ENCODE results near the gene FGFR2. TPM values are rescaled to one million over a fixed set of nuclear protein-coding genes. Genes with fewer than 3 reads are reported as not detected.

FGFR2 gene
- total RNA-seq, 2 experiments from 2014 or later, result not detected

GRCh38 chr10:121459622-121460453 lies 138.4 kb downstream of the FGFR2 start:
- no peak for DNase-seq (ENCODE audit: low spot score)
- BruUV-seq (replicated peaks), result no TSS peak
- Histone ChIP-seq H4K20me1 (ENCODE audit: insufficient read depth, low read length) (no peaks in the 10 kb centered on the region), H3K9me2 (ENCODE audit: insufficient read depth, low read length) (no peaks in the 10 kb centered on the region), H3K36me3 (ENCODE audit: insufficient read depth, low read length) (no peaks in the 10 kb centered on the region), H3K27ac (ENCODE audit: low read depth, low read length, poor library complexity, severe bottlenecking) (no peak overlapping the region), H3K4me1 (ENCODE audit: insufficient read depth, low read length, poor library complexity, severe bottlenecking) (no peaks in the 10 kb centered on the region), H2AFZ (ENCODE audit: low read length) (no peak overlapping the region), H3K4me2 (ENCODE audit: low read length) (no peak overlapping the region), H3K4me3 (ENCODE audit: low read depth, low read length, poor library complexity, severe bottlenecking) (no peak overlapping the region), H3K9me3 (ENCODE audit: low read length) (no peaks in the 10 kb centered on the region), H3K79me2 (ENCODE audit: insufficient read depth, low read depth, low read length) (no peaks in the 10 kb centered on the region)
- ChIA-PET CTCF (ENCODE audit: unreplicated experiment) (no interaction called here), POLR2A (no interaction called here)
- TF ChIP-seq, protein P1, sequence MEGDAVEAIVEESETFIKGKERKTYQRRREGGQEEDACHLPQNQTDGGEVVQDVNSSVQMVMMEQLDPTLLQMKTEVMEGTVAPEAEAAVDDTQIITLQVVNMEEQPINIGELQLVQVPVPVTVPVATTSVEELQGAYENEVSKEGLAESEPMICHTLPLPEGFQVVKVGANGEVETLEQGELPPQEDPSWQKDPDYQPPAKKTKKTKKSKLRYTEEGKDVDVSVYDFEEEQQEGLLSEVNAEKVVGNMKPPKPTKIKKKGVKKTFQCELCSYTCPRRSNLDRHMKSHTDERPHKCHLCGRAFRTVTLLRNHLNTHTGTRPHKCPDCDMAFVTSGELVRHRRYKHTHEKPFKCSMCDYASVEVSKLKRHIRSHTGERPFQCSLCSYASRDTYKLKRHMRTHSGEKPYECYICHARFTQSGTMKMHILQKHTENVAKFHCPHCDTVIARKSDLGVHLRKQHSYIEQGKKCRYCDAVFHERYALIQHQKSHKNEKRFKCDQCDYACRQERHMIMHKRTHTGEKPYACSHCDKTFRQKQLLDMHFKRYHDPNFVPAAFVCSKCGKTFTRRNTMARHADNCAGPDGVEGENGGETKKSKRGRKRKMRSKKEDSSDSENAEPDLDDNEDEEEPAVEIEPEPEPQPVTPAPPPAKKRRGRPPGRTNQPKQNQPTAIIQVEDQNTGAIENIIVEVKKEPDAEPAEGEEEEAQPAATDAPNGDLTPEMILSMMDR (conservative IDR thresholded peaks at IDR 0.05; ENCODE audit: low read length), result no peak
- no peak for TF ChIP-seq EZH2phosphoT487 (IDR thresholded peaks at IDR 0.05; ENCODE audit: borderline replicate concordance, low read depth, low read length)
- intact Hi-C loops (cut with micrococcal nuclease; ENCODE audit: unreplicated experiment), result no loop called here

DNA sequence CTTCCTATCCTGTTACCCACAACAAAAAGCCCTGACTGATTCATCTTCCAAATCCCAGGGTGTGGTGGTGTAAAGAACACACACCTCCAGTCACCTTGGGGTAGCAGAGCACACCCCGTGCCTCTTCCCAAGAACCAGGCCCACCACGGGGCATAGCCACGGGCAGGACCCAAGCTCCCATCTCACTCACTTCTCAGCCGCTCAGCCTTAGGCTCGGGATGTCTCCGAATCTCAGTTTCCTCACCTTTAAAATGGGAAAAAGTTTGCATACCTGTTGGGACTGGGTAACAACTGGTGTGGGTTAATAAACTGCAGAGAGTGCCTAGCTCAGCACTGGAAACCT lies 139.0 kb downstream of the FGFR2 start:
- no peak overlapping the region for H3K4me2 ChIP-seq (ENCODE audit: low read length)
- no peak overlapping the region for H3K4me3 ChIP-seq (ENCODE audit: low read depth, low read length, poor library complexity, severe bottlenecking)
- DNase-seq (ENCODE audit: low spot score), result no peak
- ChIA-PET POLR2A (no interaction called here), CTCF (ENCODE audit: unreplicated experiment) (no interaction called here)
- no peaks in the 10 kb centered on the region for H3K36me3 ChIP-seq (ENCODE audit: insufficient read depth, low read length)
- no peaks in the 10 kb centered on the region for H4K20me1 ChIP-seq (ENCODE audit: insufficient read depth, low read length)
- H3K4me1 ChIP-seq (ENCODE audit: insufficient read depth, low read length, poor library complexity, severe bottlenecking), result no peaks in the 10 kb centered on the region
- H2AFZ ChIP-seq (ENCODE audit: low read length), result no peak overlapping the region
- BruUV-seq (replicated peaks), result no TSS peak
- H3K79me2 ChIP-seq (ENCODE audit: insufficient read depth, low read depth, low read length), result no peaks in the 10 kb centered on the region
- no peak overlapping the region for H3K27ac ChIP-seq (ENCODE audit: low read depth, low read length, poor library complexity, severe bottlenecking)
- TF ChIP-seq, protein P1 (conservative IDR thresholded peaks at IDR 0.05; ENCODE audit: low read length), result no peak
- TF ChIP-seq EZH2phosphoT487 (IDR thresholded peaks at IDR 0.05; ENCODE audit: borderline replicate concordance, low read depth, low read length), result no peak
- no peaks in the 10 kb centered on the region for H3K9me3 ChIP-seq (ENCODE audit: low read length)
- no peaks in the 10 kb centered on the region for H3K9me2 ChIP-seq (ENCODE audit: insufficient read depth, low read length)
- intact Hi-C loops (cut with micrococcal nuclease; ENCODE audit: unreplicated experiment), result no loop called here

DNA sequence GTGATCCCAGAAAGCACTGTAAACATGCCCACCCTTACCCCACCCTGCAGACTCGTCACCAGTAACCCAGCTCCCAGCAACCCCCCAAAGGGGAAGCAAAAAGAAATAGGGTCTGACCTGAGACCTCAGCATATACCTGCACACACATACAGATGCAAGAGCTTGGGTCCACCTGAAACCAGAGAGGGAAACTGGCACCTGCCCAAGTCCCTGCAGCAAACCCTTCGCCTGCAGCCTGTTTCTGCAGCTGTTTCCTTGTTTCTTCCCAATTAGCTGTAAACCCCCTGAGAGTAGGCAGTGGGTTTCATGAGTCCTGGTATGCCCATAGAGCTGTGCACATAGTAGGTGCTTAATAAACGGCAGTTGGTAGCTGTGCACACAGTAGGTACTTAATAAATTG lies 140.5 kb downstream of the FGFR2 start:
- Histone ChIP-seq H3K4me3 (ENCODE audit: low read depth, low read length, poor library complexity, severe bottlenecking) (no peak overlapping the region), H3K27ac (ENCODE audit: low read depth, low read length, poor library complexity, severe bottlenecking) (no peak overlapping the region), H4K20me1 (ENCODE audit: insufficient read depth, low read length) (no peaks in the 10 kb centered on the region), H3K36me3 (ENCODE audit: insufficient read depth, low read length) (no peaks in the 10 kb centered on the region), H2AFZ (ENCODE audit: low read length) (no peak overlapping the region), H3K9me2 (ENCODE audit: insufficient read depth, low read length) (no peaks in the 10 kb centered on the region), H3K79me2 (ENCODE audit: insufficient read depth, low read depth, low read length) (no peaks in the 10 kb centered on the region), H3K4me1 (ENCODE audit: insufficient read depth, low read length, poor library complexity, severe bottlenecking) (no peaks in the 10 kb centered on the region), H3K4me2 (ENCODE audit: low read length) (no peak overlapping the region), H3K9me3 (ENCODE audit: low read length) (no peaks in the 10 kb centered on the region)
- POLR2A ChIA-PET, result interaction anchor here (0.5 kb wide), 1 partner anchor 16 kb away, joined by 3 read pairs; no protein-coding TSS in a partner anchor
- no TSS peak for BruUV-seq (replicated peaks)
- no peak for DNase-seq (ENCODE audit: low spot score)
- intact Hi-C loops (cut with micrococcal nuclease; ENCODE audit: unreplicated experiment), result no loop called here
- TF ChIP-seq, protein P1 (conservative IDR thresholded peaks at IDR 0.05; ENCODE audit: low read length), result no peak
- no peak for TF ChIP-seq EZH2phosphoT487 (IDR thresholded peaks at IDR 0.05; ENCODE audit: borderline replicate concordance, low read depth, low read length)
- CTCF ChIA-PET (ENCODE audit: unreplicated experiment), result no interaction called here

Data from OCI-LY7 (cell line).